Tibial artery (tissue), 4 donors: Measurements from ENCODE around the gene SLC7A4.
"Not testable (repeated sequence)": the region's sequence is repeated elsewhere in the genome, so short reads cannot be mapped to it uniquely, and the experiment has no call there.

Source experiments
- DNase-seq, 2 donors: peaks; one replicate each; pipeline ENCODE4 v3.0.0-alpha.2; 2019
- H3K27ac ChIP-seq, 2 donors: fragments of 200-600 bp; sonication (generic) in 1 of 2; 1 replicate in 1 of 2; 2 replicates in 1 of 2; pipeline ENCODE4 v1.5.1; 2018 to 2019; ENCODE audit warnings: mild to moderate bottlenecking in 1 of 2
- H3K27me3 ChIP-seq, 2 donors: fragments of 200-600 bp; sonication (generic) in 1 of 2; one replicate each; pipeline versions ENCODE4 v1.5.1 to v1.6.0; 2016 to 2019
- H3K36me3 ChIP-seq, 3 donors: fragments of 200-600 bp; sonication (generic) in 2 of 3; one replicate each; pipeline ENCODE4 v1.5.1; 2016 to 2019; ENCODE audit warnings: mild to moderate bottlenecking in 2 of 3
- H3K4me1 ChIP-seq, 4 donors: fragments of 200-600 bp; sonication (generic) in 2 of 4; 1 replicate in 3 of 4; 2 replicates in 1 of 4; pipeline ENCODE4 v1.5.1; 2016 to 2019
- H3K4me3 ChIP-seq, 2 donors: fragments of 200-600 bp; sonication (generic) in 1 of 2; 1 replicate in 1 of 2; 2 replicates in 1 of 2; pipeline ENCODE4 v1.5.1; 2018 to 2019; ENCODE audit warnings: mild to moderate bottlenecking in 2 of 2
- H3K9me3 ChIP-seq, 3 donors: fragments of 200-600 bp; sonication (generic) in 1 of 3; one replicate each; pipeline ENCODE4 v1.5.1; 2016 to 2019
- CTCF ChIP-seq, 2 experiments: fragments of 200-600 bp in 1 of 2; fragments of 450-650 bp in 1 of 2; IDR thresholded peaks; one replicate each; pipeline ENCODE4 v1.5.1; 2017 to 2019; ENCODE audit warnings: antibody characterized with exemption in 2 of 2, mild to moderate bottlenecking in 1 of 2, moderate library complexity in 1 of 2
- intact Hi-C: fragments of 100-400 bp; cut with DNase I; formaldehyde crosslinking; loops from one replicate; pipeline ENCODE4 v1.15.0; 2023; ENCODE audit warnings: low total_unique reads

Gene SLC7A4

GRCh38 chr22:21073023-21073422, 40.7 kb upstream of the SLC7A4 start:
- H3K9me3 ChIP-seq, result no peaks in the 10 kb centered on the region
- H3K4me3 ChIP-seq, result no peak overlapping the region
- peaks cover 0 to 6% of the 10 kb centered on the region in 2 donors for H3K27me3 ChIP-seq
- H3K4me1 ChIP-seq, result no peaks in the 10 kb centered on the region
- no peak overlapping the region for H3K27ac ChIP-seq
- H3K36me3 ChIP-seq, result no peaks in the 10 kb centered on the region
- no peak for TF ChIP-seq CTCF (IDR thresholded peaks at IDR 0.05)
- DNase-seq, result no peak
- intact Hi-C loops, result no loop called here

GRCh38 chr22:21071796-21072195, 39.4 kb upstream of the SLC7A4 start:
- H3K36me3 ChIP-seq, H3K4me3 ChIP-seq, intact Hi-C loops, H3K4me1 ChIP-seq, DNase-seq, H3K27me3 ChIP-seq, H3K9me3 ChIP-seq, H3K27ac ChIP-seq: not testable (repeated sequence)

GRCh38 chr22:21070690-21071615, 38.6 kb upstream of the SLC7A4 start:
- Histone ChIP-seq H3K27me3 (peaks cover 0 to 4% of the 10 kb centered on the region in 2 donors), H3K36me3 (no peaks in the 10 kb centered on the region), H3K9me3 (no peaks in the 10 kb centered on the region), H3K4me1 (no peaks in the 10 kb centered on the region), H3K27ac (no peak overlapping the region), H3K4me3 (no peak overlapping the region)
- DNase-seq, result peak in 1 of 2 donors; percentile 53
- no peak for TF ChIP-seq CTCF (IDR thresholded peaks at IDR 0.05)
- intact Hi-C loops, result no loop called here

GRCh38 chr22:21069375-21069774, 37.0 kb upstream of the SLC7A4 start:
- no peak for DNase-seq
- Histone ChIP-seq H3K4me1 (no peaks in the 10 kb centered on the region), H3K27ac (no peak overlapping the region), H3K4me3 (no peak overlapping the region), H3K9me3 (no peaks in the 10 kb centered on the region), H3K27me3 (peaks cover 0 to 10% of the 10 kb centered on the region in 2 donors), H3K36me3 (no peaks in the 10 kb centered on the region)
- intact Hi-C loops, result no loop called here
- no peak for TF ChIP-seq CTCF (IDR thresholded peaks at IDR 0.05)

DNA sequence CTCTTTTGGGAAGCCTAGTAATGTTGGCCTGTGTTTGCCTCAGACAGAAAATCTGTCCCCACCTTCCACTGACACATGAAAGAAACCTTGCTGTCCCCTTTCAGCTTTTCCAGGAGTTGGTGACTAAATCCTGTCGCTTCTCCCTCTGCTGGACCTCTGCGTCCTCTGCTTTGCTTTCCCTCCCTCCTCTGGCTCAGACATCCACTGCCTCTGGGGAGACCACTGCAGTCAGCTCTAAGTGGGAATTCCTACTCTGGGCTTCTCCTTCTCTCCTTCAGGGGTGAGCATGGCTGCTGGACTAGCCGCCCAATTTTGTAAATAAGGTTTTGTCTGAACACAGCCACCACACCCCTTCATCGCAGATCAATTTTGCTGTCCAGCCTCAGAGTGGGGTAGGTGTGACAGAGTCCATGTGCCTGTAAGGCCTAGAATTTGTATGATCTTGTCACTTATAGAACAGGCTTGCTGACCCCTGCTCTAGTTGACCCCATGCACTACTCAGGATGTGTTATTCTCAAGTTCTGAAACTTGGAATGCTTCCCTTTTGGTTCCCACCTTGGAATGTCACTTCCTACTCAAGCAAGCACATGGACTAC, 36.4 kb upstream of the SLC7A4 start:
- Histone ChIP-seq H3K4me3 (no peak overlapping the region), H3K36me3 (no peaks in the 10 kb centered on the region), H3K4me1 (no peaks in the 10 kb centered on the region), H3K9me3 (no peaks in the 10 kb centered on the region), H3K27ac (no peak overlapping the region), H3K27me3 (peaks cover 0 to 10% of the 10 kb centered on the region in 2 donors)
- TF ChIP-seq CTCF (IDR thresholded peaks at IDR 0.05), result no peak
- intact Hi-C loops, result no loop called here
- no peak for DNase-seq
